GF-D8 (cell line): ENCODE data around the gene UVRAG.
A peak's percentile ranks its signal among the peaks of the same experiment; 100 is the strongest.

Experiments
- DNase-seq: peaks from one replicate; lab custom pipeline; 2025; lab: John Stamatoyannopoulos, UW

The UVRAG gene

DNA sequence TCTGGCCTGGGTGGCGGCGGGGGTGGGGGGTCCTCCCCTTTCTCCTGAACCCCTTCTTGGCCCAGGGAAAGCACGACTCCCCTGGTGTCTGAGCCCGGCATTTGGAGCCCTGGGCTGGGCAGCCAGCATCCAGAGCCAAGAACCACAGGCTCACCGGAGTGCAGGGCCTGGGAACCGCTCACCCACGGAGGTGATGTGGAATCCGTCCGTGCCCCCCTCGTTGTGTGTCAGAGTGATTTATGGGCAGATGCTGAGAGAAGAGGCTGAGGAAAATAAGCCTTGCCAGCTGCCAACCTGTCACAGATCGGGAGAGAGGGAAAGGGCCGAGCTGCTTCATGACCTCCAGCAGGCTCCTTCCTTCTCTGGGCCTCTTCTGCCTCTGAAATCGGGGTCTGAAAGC lies 357.6 kb downstream of the UVRAG start:
- no peak for DNase-seq

DNA sequence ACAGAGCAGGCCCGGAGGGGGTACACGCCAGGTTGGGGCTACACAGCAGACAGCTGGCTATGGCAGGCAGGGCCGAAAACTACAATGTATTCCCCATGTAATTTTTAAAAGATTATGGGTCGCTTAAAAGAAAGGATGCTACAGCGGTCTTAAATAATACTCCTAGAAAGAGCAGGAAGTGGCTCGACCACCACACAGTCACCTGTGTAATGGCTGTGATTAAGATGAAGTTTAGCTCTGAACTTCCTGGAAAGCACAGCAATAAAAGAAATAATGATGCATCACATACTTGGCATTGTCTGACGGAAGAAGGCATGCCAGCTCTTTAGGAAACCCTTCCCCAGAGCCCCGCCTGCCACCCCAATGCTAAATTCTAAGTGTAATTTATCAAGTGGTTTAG lies 358.7 kb downstream of the UVRAG start:
- no peak for DNase-seq

GRCh38 chr11:76174330-76174729 lies 359.3 kb downstream of the UVRAG start:
- DNase-seq, result no peak

- DNase-seq, result no peak
These were observed 360.8 kb downstream of the UVRAG start for GRCh38 chr11:76175783-76176182.

GRCh38 chr11:76176463-76176862 lies 361.5 kb downstream of the UVRAG start:
- DNase-seq, result no peak

DNA sequence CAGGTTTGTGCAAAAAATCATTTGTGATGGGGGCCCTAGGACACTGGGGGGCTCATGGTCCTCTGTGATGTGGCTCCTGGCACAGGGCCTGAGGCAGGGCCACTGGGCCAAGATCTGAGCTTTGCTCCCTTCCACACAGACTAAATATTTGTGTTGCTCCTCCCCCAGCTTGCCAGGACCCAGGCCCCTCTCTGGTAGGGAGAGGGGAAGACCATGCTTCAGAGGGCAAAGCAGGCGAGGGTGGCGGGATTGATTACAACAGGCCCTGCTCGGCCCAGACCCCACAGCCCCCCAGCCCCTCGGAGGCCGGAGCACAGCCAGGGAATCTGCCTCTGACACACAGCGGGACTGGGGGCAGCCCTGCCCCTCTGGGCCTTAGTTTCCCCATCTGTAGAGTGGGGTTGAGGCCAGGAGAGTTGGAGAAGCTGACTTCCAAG lies 362.3 kb downstream of the UVRAG start:
- DNase-seq, result no peak

DNA sequence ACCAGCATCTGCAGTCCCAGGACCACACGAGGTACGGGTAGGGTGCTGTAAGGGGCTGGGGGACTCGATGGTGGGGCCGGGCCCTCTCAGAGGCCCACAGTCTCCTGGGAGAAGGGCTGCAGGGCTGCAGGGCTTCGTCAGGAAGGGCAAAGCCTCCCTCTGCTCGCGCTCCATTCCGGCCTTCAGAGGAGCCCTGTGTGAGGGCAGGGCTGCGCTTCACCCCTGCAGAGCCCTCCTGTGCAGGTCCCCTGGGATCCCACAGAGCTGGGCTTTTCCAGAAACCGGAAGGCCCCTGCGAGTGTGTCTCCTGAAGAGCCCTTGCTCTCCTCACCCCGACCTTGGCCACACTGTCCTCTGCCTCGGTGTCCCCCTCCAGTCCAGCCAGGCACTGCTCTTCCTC lies 364.1 kb downstream of the UVRAG start:
- no peak for DNase-seq

DNA sequence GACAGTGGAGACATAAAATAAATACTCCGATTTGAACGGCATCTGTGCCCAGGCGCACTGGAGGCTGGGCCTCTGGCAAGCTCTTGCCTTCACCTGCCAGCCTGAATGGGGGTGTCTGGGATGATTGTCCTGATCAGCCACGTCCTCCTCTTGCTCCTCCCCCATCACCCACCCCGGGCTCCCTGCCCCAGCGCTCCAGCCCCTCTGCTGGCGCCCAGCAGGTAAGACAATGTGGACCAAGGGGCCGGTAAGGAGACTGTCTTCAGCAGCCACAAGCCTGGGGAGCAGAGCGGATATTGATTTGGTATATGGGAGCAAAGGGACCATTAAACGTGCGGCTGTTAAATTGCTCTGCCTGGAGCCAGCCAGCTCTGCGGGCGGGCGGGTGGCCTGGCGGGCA lies 366.4 kb downstream of the UVRAG start:
- no peak for DNase-seq

DNA sequence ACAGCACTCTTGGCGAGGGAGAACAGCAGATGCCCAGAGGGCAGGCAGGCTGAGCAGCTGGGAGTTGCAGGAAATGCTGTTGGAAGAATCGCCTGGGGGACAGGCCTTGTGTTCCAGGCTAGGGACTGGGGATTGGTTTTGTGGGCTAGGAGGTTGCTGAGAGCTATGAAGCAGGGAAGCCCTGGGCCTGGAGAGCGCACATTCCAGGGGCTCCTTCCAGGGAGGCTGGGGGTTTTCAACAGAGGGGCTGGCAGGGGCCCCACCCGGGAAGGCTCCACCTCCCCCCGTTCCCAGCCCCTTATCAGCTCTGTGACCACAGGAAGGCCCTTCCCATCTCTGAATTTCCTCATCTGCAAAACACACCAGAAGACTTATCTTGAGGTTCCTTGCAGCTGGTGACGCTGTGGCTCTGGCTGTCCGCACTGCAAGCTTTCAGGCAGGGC lies 369.6 kb downstream of the UVRAG start:
- peak; percentile 4 for DNase-seq

GRCh38 chr11:76185511-76185910 lies 370.5 kb downstream of the UVRAG start:
- no peak for DNase-seq

- DNase-seq, result no peak
These were observed 371.0 kb downstream of the UVRAG start for GRCh38 chr11:76185931-76186401.

- DNase-seq, result no peak
These were observed 371.8 kb downstream of the UVRAG start for GRCh38 chr11:76186776-76187279.

- no peak for DNase-seq
These were observed 373.9 kb downstream of the UVRAG start for GRCh38 chr11:76188873-76189272.

- no peak for DNase-seq
These were observed 374.7 kb downstream of the UVRAG start for GRCh38 chr11:76189682-76190081.

GRCh38 chr11:76190376-76190775 lies 375.4 kb downstream of the UVRAG start:
- no peak for DNase-seq
